Calu3 (cell line): Measurements from ENCODE around the gene PPP3CA. TPM values are rescaled to one million over a fixed set of nuclear protein-coding genes. Genes with fewer than 3 reads are reported as not detected.

Experiments
- BruUV-seq: library from RNA; stranded (reverse); fragments of 400-500 nt; replicated peaks from 2 replicates; lab custom pipeline; 2021; lab: Mats Ljungman, UMichigan
- CTCF ChIA-PET: fragments of 300-600 bp; sonication (Branson Sonifier 250); formaldehyde crosslinking; loops from one replicate; lab custom pipeline; 2022; ENCODE audit warnings: antibody characterized with exemption; lab: Charles Lee
- DNase-seq: peaks from one replicate; pipeline ENCODE4 v3.0.0; 2022
- H3K27ac Mint-ChIP-seq: one replicate; pipeline ENCODE4 v1.8.0; 2022; ENCODE audit warnings: mixed read lengths; ENCODE audit not compliant: unreplicated experiment
- H3K27me3 Mint-ChIP-seq: one replicate; pipeline ENCODE4 v1.8.0; 2022; ENCODE audit warnings: mixed read lengths; ENCODE audit not compliant: unreplicated experiment
- H3K36me3 Mint-ChIP-seq: one replicate; pipeline ENCODE4 v1.8.0; 2022; ENCODE audit warnings: mild to moderate bottlenecking, moderate library complexity, mixed read lengths; ENCODE audit not compliant: insufficient read depth, unreplicated experiment
- H3K4me1 Mint-ChIP-seq: one replicate; pipeline ENCODE4 v1.8.0; 2022; ENCODE audit warnings: mild to moderate bottlenecking, low read depth, mixed read lengths; ENCODE audit not compliant: unreplicated experiment
- H3K4me3 Mint-ChIP-seq: one replicate; pipeline ENCODE4 v1.8.0; 2022; ENCODE audit warnings: mild to moderate bottlenecking, low read depth, moderate library complexity, mixed read lengths; ENCODE audit not compliant: unreplicated experiment
- H3K9me3 Mint-ChIP-seq: one replicate; pipeline ENCODE4 v1.8.0; 2022; ENCODE audit warnings: low read depth, mixed read lengths; ENCODE audit not compliant: unreplicated experiment
- intact Hi-C: fragments of 100-400 bp; cut with micrococcal nuclease; formaldehyde crosslinking; loops from one replicate; pipeline ENCODE4 v1.10.0; 2022; ENCODE audit not compliant: unreplicated experiment
- total RNA-seq: library from RNA; stranded (reverse); gene quantifications from 2 replicates; pipeline ENCODE4 v1.2.3, GENCODE V29; 2022
- TF ChIP-seq, protein P1 (sequence below): fragments of 200-600 bp; IDR thresholded peaks from one replicate; pipeline ENCODE4 v1.8.0; 2022; ENCODE audit warnings: antibody characterized with exemption; ENCODE audit not compliant: unreplicated experiment

Gene PPP3CA
- total RNA-seq, 1 experiment from 2014 or later = 33.7 TPM

DNA sequence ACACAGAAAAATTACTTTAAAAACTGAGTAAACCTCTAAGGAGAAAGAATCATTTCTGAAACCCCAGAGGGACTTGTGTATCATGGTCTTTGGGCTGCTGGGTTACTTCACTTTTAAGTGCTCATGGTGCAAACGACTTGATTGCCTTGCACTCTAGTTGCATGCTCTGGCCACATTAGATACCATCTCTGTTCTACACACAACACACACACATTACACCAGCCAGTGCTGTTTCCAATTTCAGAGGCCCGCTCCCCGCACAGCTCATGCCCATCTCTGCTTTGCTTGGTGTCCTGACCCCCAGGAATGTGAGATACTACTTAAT is 2.1 kb downstream of the PPP3CA start:
- CTCF ChIA-PET = interaction anchor here (0.7 kb wide), 1 partner anchor 103 kb away, joined by 3 read pairs; no protein-coding TSS in a partner anchor
- intact Hi-C loops = loop anchor here (5.0 kb wide), 1 partner anchor 387 kb away; no protein-coding TSS in a partner anchor
- BruUV-seq = no TSS peak
- no peak for DNase-seq
- Mint-ChIP-seq H3K9me3 (no peaks in the 10 kb centered on the region), H3K27ac (peak overlapping the region; percentile 90), H3K4me1 (peaks cover 47% of the 10 kb centered on the region), H3K36me3 (peaks cover 44% of the 10 kb centered on the region), H3K27me3 (no peaks in the 10 kb centered on the region), H3K4me3 (peak overlapping the region; percentile 99)
- TF ChIP-seq, protein P1, sequence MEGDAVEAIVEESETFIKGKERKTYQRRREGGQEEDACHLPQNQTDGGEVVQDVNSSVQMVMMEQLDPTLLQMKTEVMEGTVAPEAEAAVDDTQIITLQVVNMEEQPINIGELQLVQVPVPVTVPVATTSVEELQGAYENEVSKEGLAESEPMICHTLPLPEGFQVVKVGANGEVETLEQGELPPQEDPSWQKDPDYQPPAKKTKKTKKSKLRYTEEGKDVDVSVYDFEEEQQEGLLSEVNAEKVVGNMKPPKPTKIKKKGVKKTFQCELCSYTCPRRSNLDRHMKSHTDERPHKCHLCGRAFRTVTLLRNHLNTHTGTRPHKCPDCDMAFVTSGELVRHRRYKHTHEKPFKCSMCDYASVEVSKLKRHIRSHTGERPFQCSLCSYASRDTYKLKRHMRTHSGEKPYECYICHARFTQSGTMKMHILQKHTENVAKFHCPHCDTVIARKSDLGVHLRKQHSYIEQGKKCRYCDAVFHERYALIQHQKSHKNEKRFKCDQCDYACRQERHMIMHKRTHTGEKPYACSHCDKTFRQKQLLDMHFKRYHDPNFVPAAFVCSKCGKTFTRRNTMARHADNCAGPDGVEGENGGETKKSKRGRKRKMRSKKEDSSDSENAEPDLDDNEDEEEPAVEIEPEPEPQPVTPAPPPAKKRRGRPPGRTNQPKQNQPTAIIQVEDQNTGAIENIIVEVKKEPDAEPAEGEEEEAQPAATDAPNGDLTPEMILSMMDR = no peak

DNA sequence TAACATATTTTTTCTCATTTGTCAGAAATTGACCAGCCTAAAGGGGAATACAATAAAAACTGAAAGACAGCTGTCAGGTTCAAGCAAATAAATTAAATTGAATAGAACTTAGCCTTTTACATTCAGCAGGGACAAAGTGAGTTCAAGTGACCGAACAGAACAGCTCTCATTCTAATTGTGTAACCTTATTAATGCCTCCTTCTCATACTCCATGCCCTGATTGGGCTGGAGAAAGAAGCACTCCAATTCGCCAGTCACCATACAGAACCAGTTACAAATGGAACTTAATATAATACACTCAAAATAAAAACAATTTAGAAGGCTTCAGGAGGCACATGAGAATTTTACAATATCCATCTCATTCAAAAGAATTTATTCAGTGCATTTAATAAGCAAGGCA is 8.0 kb downstream of the PPP3CA start:
- Mint-ChIP-seq H3K27ac (no peak overlapping the region), H3K4me3 (no peak overlapping the region), H3K4me1 (peaks cover 41% of the 10 kb centered on the region), H3K9me3 (no peaks in the 10 kb centered on the region), H3K27me3 (no peaks in the 10 kb centered on the region), H3K36me3 (peaks cover 5% of the 10 kb centered on the region)
- CTCF ChIA-PET = no interaction called here
- TF ChIP-seq, protein P1 = no peak
- no TSS peak for BruUV-seq
- intact Hi-C loops = no loop called here
- no peak for DNase-seq

DNA sequence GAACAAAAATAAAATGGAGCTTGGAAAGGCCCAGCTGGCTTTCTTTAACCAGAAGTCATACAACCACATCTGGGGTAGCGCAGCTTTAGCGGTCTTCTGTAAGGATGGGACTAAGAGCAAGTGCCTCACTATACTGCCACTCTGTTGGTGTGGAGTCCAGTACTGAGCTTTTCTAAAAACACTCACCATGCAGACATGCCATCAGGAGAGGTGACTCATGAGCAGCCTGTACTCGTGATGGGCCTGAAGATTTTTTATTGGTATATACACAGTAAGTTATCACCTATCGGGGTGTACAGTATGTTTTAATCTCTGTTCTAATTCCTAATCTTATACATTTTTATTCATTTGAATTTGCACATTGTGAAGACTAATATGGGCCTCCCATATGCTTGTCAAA is 9.6 kb downstream of the PPP3CA start:
- no peak for DNase-seq
- intact Hi-C loops = no loop called here
- no TSS peak for BruUV-seq
- Mint-ChIP-seq H3K27me3 (no peaks in the 10 kb centered on the region), H3K4me1 (peaks cover 28% of the 10 kb centered on the region), H3K4me3 (no peak overlapping the region), H3K27ac (no peak overlapping the region), H3K9me3 (no peaks in the 10 kb centered on the region), H3K36me3 (no peaks in the 10 kb centered on the region)
- CTCF ChIA-PET = no interaction called here
- TF ChIP-seq, protein P1 = no peak

DNA sequence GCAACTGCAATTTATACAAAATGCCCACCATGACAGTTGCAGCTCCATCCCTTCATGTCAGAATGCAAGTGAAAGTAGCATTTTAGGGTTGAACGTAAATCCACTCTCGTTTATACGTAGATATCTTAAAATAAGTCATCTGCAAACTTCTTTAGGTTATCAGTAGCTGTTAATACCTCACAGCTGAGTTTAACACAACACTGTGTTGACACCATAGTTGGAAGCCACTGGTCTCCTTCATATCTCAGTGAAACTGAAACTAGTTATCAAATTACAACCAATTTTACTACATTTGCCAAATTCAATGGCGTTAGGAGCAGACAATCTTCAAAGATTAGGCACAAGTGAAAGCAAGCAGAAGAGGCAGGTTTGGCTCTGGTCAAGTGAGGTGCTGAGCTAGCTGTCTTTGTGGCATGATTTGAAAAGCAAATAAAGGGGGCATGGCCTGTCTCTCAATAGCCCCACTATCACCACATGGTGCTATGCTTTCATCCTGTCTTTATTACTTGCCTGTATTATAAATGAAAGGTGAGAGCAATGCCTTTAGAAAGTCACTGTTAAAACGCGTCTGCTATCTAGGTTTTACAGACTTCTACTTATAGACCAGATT is 12.3 kb downstream of the PPP3CA start:
- H3K9me3 Mint-ChIP-seq = no peaks in the 10 kb centered on the region
- no peaks in the 10 kb centered on the region for H3K27me3 Mint-ChIP-seq
- TF ChIP-seq, protein P1 = no peak
- intact Hi-C loops = no loop called here
- H3K4me3 Mint-ChIP-seq = no peak overlapping the region
- no peak overlapping the region for H3K27ac Mint-ChIP-seq
- peaks cover 24% of the 10 kb centered on the region for H3K4me1 Mint-ChIP-seq
- CTCF ChIA-PET = no interaction called here
- no peak for DNase-seq
- BruUV-seq = no TSS peak
- no peaks in the 10 kb centered on the region for H3K36me3 Mint-ChIP-seq
